HepG2 (cell line): ENCODE results near the gene PLLP. TPM values are rescaled to one million over a fixed set of nuclear protein-coding genes. Genes with fewer than 3 reads are reported as not detected.

Experiments used
- ATF1 ChIP-seq: IDR thresholded peaks from 2 replicates; pipeline ENCODE4 v1.6.1; 2016; ENCODE audit warnings: mild to moderate bottlenecking, control low read depth
- CEBPG ChIP-seq: IDR thresholded peaks from 2 replicates; pipeline ENCODE4 v1.6.1; 2016
- GPN1 ChIP-seq: sonication (generic); formaldehyde crosslinking; IDR thresholded peaks from 2 replicates; pipeline ENCODE4 v1.5.1; 2020; ENCODE audit warnings: missing genetic modification reagents, borderline replicate concordance
- GTF3A ChIP-seq: sonication (generic); formaldehyde crosslinking; conservative IDR thresholded peaks from 2 replicates; pipeline ENCODE4 v1.4.0; 2020; ENCODE audit warnings: mild to moderate bottlenecking, missing genetic modification reagents
- HCFC1 ChIP-seq: fragments of 150-350 bp; IDR thresholded peaks from 2 replicates; pipeline ENCODE4 v1.6.1; 2014; ENCODE audit warnings: low read depth, low read length
- HDAC6 ChIP-seq: fragments of 200-600 bp; sonication (generic); IDR thresholded peaks from 2 replicates; pipeline ENCODE4 v1.7.0; 2017; ENCODE audit warnings: mild to moderate bottlenecking, antibody characterized with exemption, low read length, low read depth
- HHEX ChIP-seq: IDR thresholded peaks from 2 replicates; pipeline ENCODE4 v1.6.1; 2016; ENCODE audit warnings: control low read depth
- SAFB2 ChIP-seq: sonication (generic); formaldehyde crosslinking; IDR thresholded peaks from 2 replicates; pipeline ENCODE4 v1.5.1; 2020; ENCODE audit warnings: missing genetic modification reagents, low read depth, mild to moderate bottlenecking, borderline replicate concordance
- SATB2 ChIP-seq: sonication (generic); formaldehyde crosslinking; IDR thresholded peaks from 2 replicates; pipeline ENCODE4 v1.5.0; 2020; ENCODE audit warnings: missing genetic modification reagents
- SRY ChIP-seq: sonication (generic); formaldehyde crosslinking; IDR thresholded peaks from 2 replicates; pipeline ENCODE4 v1.8.0; 2022; ENCODE audit warnings: mild to moderate bottlenecking, missing genetic modification reagents
- STAT5B ChIP-seq: sonication (generic); formaldehyde crosslinking; IDR thresholded peaks from 2 replicates; pipeline ENCODE4 v1.4.0; 2020; ENCODE audit warnings: missing genetic modification reagents
- ZBTB8A ChIP-seq: sonication (generic); formaldehyde crosslinking; IDR thresholded peaks from 2 replicates; pipeline ENCODE4 v1.4.0; 2020; ENCODE audit warnings: mild to moderate bottlenecking, low read depth, missing genetic modification reagents, borderline replicate concordance
- ZNF382 ChIP-seq: sonication (generic); formaldehyde crosslinking; IDR thresholded peaks from 2 replicates; pipeline ENCODE4 v1.5.0; 2020; ENCODE audit warnings: missing genetic modification reagents, mild to moderate bottlenecking, borderline replicate concordance
- ZNF383 ChIP-seq: sonication (generic); formaldehyde crosslinking; IDR thresholded peaks from 2 replicates; pipeline ENCODE4 v1.4.0; 2020; ENCODE audit warnings: missing genetic modification reagents, mild to moderate bottlenecking, borderline replicate concordance
- ZNF501 ChIP-seq: sonication (generic); formaldehyde crosslinking; IDR thresholded peaks from 2 replicates; pipeline ENCODE4 v1.5.1; 2020; ENCODE audit warnings: mild to moderate bottlenecking, moderate library complexity, missing genetic modification reagents
- ZNF605 ChIP-seq: sonication (generic); formaldehyde crosslinking; IDR thresholded peaks from 2 replicates; pipeline ENCODE4 v1.8.0; 2022; ENCODE audit warnings: mild to moderate bottlenecking, missing genetic modification reagents
- ZNF614 ChIP-seq: IDR thresholded peaks from 2 replicates; pipeline ENCODE4 v1.6.1; 2018; ENCODE audit warnings: missing biosample characterization, missing genetic modification reagents, inconsistent platforms, borderline replicate concordance
- ZNF780A ChIP-seq: sonication (generic); formaldehyde crosslinking; IDR thresholded peaks from 2 replicates; pipeline ENCODE4 v1.8.0; 2022; ENCODE audit warnings: mild to moderate bottlenecking, missing genetic modification reagents, moderate library complexity
- polyA plus RNA-seq, 8 experiments: library from polyadenylated mRNA; depleted of rRNA in 3 of 8; stranded (reverse) in 7 of 8; unstranded in 1 of 8; fragments of >200 nt; fragmentation: Illumina TruSeq in 4 of 8; extraction: Trizol in 4 of 8; gene quantifications; 2 replicates each; pipeline versions ENCODE4 v1.2.1 to v1.2.3, GENCODE V29; 2011 to 2016; ENCODE audit warnings: low read depth in 4 of 8, missing spikeins in 1 of 8, mixed read lengths in 1 of 8; ENCODE audit not compliant: insufficient read depth in 1 of 8
- total RNA-seq, 5 experiments: library from RNA; depleted of rRNA; stranded (reverse); fragments of >200 nt; fragmentation: Illumina TruSeq; extraction: Trizol; gene quantifications; 2 replicates each; pipeline ENCODE4 v1.2.3, GENCODE V29; 2016; ENCODE audit warnings: low read depth in 1 of 5
- TF ChIP-seq, protein P1 (sequence below): sonication (generic); formaldehyde crosslinking; IDR thresholded peaks from 2 replicates; pipeline ENCODE4 v1.8.1; 2022; ENCODE audit warnings: low read depth, mild to moderate bottlenecking, missing genetic modification reagents
- TF ChIP-seq, protein P2 (sequence below): sonication (generic); formaldehyde crosslinking; IDR thresholded peaks from 2 replicates; pipeline ENCODE4 v1.8.0; 2022; ENCODE audit warnings: mild to moderate bottlenecking, missing genetic modification reagents; ENCODE audit not compliant: insufficient replicate concordance
- TF ChIP-seq, protein P3 (sequence below): sonication (generic); formaldehyde crosslinking; IDR thresholded peaks from 2 replicates; pipeline ENCODE4 v1.4.0; 2020; ENCODE audit warnings: mild to moderate bottlenecking, missing genetic modification reagents
- TF ChIP-seq, protein P4 (sequence below): sonication (generic); formaldehyde crosslinking; IDR thresholded peaks from 2 replicates; pipeline ENCODE4 v1.4.0; 2020; ENCODE audit warnings: missing genetic modification reagents

PLLP gene
- total and polyA plus RNA-seq, 2 of the 13 experiments (the other 11 are each of a cell fraction or from before 2014, with no cell fraction given), result 60.6 to 127 TPM

DNA sequence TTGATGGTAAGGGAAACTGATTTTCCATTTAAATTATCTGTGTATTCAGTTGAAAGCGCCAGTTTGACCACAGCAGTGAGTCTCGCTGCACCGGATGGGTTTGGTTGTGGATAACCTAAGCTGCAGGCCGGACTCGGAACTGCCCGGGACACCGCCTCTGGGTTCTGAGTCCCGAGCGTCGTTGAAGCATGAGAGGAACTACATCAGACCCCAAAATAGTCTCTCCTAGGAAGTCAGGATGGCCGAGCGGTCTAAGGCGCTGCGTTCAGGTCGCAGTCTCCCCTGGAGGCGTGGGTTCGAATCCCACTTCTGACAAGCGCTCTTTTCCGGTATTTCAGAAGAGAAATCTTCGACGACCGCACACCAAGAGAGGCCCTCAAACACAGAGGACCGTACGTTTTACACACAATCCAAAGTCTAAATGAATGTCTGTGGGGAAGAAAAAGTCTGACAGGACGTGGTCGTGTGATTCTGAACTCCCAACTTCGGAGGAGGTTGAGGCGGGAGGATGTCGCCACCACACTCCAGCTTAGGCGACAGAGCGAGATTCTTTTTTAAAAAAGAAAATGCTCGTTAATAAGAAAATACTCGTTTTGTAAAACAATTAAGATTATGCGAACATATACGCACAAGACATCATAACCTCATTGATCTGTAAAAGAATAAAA, 15.4 kb upstream of the PLLP start (continued):
- TF ChIP-seq SRY (CRISPR knock-in tag) (no peak; the same call in 1 of the 2 replicates), CEBPG (CRISPR knock-in tag) (peak; percentile 58), SATB2 (no peak; the same call in 1 of the 2 replicates), ZNF605 (CRISPR knock-in tag) (peak; percentile 88), ATF1 (peak; percentile 66), STAT5B (CRISPR knock-in tag) (no peak), HDAC6 (no peak), ZNF382 (CRISPR knock-in tag) (no peak), ZNF614 (CRISPR knock-in tag) (peak; percentile 97), ZNF383 (CRISPR knock-in tag) (no peak; the same call in 1 of the 2 replicates), HHEX (CRISPR knock-in tag) (no peak), ZBTB8A (no peak), GPN1 (CRISPR knock-in tag) (no peak), HCFC1 (no peak; the same call in 1 of the 2 replicates), ZNF501 (peak; percentile 95), SAFB2 (CRISPR knock-in tag) (no peak), ZNF780A (CRISPR knock-in tag) (no peak), GTF3A (CRISPR knock-in tag) (peak; percentile 73; the same call in 1 of the 2 replicates)
- TF ChIP-seq, protein P1, sequence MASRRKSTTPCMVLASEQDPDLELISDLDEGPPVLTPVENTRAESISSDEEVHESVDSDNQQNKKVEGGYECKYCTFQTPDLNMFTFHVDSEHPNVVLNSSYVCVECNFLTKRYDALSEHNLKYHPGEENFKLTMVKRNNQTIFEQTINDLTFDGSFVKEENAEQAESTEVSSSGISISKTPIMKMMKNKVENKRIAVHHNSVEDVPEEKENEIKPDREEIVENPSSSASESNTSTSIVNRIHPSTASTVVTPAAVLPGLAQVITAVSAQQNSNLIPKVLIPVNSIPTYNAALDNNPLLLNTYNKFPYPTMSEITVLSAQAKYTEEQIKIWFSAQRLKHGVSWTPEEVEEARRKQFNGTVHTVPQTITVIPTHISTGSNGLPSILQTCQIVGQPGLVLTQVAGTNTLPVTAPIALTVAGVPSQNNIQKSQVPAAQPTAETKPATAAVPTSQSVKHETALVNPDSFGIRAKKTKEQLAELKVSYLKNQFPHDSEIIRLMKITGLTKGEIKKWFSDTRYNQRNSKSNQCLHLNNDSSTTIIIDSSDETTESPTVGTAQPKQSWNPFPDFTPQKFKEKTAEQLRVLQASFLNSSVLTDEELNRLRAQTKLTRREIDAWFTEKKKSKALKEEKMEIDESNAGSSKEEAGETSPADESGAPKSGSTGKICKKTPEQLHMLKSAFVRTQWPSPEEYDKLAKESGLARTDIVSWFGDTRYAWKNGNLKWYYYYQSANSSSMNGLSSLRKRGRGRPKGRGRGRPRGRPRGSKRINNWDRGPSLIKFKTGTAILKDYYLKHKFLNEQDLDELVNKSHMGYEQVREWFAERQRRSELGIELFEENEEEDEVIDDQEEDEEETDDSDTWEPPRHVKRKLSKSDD, result peak; percentile 44; the same call in 1 of the 2 replicates
- TF ChIP-seq, protein P2, sequence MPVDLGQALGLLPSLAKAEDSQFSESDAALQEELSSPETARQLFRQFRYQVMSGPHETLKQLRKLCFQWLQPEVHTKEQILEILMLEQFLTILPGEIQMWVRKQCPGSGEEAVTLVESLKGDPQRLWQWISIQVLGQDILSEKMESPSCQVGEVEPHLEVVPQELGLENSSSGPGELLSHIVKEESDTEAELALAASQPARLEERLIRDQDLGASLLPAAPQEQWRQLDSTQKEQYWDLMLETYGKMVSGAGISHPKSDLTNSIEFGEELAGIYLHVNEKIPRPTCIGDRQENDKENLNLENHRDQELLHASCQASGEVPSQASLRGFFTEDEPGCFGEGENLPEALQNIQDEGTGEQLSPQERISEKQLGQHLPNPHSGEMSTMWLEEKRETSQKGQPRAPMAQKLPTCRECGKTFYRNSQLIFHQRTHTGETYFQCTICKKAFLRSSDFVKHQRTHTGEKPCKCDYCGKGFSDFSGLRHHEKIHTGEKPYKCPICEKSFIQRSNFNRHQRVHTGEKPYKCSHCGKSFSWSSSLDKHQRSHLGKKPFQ (CRISPR knock-in tag), result peak; percentile 4
- TF ChIP-seq, protein P3, sequence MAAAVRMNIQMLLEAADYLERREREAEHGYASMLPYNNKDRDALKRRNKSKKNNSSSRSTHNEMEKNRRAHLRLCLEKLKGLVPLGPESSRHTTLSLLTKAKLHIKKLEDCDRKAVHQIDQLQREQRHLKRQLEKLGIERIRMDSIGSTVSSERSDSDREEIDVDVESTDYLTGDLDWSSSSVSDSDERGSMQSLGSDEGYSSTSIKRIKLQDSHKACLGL (CRISPR knock-in tag), result 0 out of 2 replicates have a peak, but pooled peaks have one; percentile 7
- TF ChIP-seq, protein P4, sequence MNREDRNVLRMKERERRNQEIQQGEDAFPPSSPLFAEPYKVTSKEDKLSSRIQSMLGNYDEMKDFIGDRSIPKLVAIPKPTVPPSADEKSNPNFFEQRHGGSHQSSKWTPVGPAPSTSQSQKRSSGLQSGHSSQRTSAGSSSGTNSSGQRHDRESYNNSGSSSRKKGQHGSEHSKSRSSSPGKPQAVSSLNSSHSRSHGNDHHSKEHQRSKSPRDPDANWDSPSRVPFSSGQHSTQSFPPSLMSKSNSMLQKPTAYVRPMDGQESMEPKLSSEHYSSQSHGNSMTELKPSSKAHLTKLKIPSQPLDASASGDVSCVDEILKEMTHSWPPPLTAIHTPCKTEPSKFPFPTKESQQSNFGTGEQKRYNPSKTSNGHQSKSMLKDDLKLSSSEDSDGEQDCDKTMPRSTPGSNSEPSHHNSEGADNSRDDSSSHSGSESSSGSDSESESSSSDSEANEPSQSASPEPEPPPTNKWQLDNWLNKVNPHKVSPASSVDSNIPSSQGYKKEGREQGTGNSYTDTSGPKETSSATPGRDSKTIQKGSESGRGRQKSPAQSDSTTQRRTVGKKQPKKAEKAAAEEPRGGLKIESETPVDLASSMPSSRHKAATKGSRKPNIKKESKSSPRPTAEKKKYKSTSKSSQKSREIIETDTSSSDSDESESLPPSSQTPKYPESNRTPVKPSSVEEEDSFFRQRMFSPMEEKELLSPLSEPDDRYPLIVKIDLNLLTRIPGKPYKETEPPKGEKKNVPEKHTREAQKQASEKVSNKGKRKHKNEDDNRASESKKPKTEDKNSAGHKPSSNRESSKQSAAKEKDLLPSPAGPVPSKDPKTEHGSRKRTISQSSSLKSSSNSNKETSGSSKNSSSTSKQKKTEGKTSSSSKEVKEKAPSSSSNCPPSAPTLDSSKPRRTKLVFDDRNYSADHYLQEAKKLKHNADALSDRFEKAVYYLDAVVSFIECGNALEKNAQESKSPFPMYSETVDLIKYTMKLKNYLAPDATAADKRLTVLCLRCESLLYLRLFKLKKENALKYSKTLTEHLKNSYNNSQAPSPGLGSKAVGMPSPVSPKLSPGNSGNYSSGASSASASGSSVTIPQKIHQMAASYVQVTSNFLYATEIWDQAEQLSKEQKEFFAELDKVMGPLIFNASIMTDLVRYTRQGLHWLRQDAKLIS (CRISPR knock-in tag), result peak; percentile 9; the same call in 1 of the 2 replicates
